Nephron (organoid): ENCODE measurements around the gene ATP9B.

ENCODE experiments used
- H3K27ac Mint-ChIP-seq, 3 experiments: 2 replicates each; pipeline ENCODE4 v1.8.0; 2020; ENCODE audit warnings: mixed read lengths in 3 of 3, mild to moderate bottlenecking in 2 of 3, moderate library complexity in 1 of 3
- H3K27me3 Mint-ChIP-seq: 2 replicates; pipeline ENCODE4 v1.8.0; 2021; ENCODE audit warnings: low read depth, mild to moderate bottlenecking, moderate library complexity, mixed read lengths
- H3K36me3 Mint-ChIP-seq: 2 replicates; pipeline ENCODE4 v1.8.0; 2020; ENCODE audit warnings: low read depth, mixed read lengths
- H3K4me1 Mint-ChIP-seq: 2 replicates; pipeline ENCODE4 v1.8.0; 2020; ENCODE audit warnings: mixed read lengths
- H3K4me3 Mint-ChIP-seq, 3 experiments: 2 replicates each; pipeline ENCODE4 v1.8.0; 2020; ENCODE audit warnings: mild to moderate bottlenecking in 3 of 3, mixed read lengths in 3 of 3, moderate library complexity in 2 of 3
- H3K9me3 Mint-ChIP-seq: 2 replicates; pipeline ENCODE4 v1.8.0; 2020; ENCODE audit warnings: mixed read lengths
- TF ChIP-seq, protein P1 (sequence below), 3 experiments: fragments of 200-600 bp; sonication (generic); IDR thresholded peaks; one replicate each; pipeline ENCODE4 v1.5.0; 2021; ENCODE audit warnings: antibody characterized with exemption in 3 of 3; ENCODE audit not compliant: unreplicated experiment in 3 of 3

ATP9B gene

GRCh38 chr18:79139206-79139605, 70.0 kb downstream of the ATP9B start:
- Mint-ChIP-seq H3K4me3 (no peak overlapping the region), H3K9me3 (no peaks in the 10 kb centered on the region), H3K4me1 (peaks cover 4% of the 10 kb centered on the region), H3K27ac (no peak overlapping the region), H3K27me3 (no peaks in the 10 kb centered on the region), H3K36me3 (peaks cover 46% of the 10 kb centered on the region)
- TF ChIP-seq, protein P1, sequence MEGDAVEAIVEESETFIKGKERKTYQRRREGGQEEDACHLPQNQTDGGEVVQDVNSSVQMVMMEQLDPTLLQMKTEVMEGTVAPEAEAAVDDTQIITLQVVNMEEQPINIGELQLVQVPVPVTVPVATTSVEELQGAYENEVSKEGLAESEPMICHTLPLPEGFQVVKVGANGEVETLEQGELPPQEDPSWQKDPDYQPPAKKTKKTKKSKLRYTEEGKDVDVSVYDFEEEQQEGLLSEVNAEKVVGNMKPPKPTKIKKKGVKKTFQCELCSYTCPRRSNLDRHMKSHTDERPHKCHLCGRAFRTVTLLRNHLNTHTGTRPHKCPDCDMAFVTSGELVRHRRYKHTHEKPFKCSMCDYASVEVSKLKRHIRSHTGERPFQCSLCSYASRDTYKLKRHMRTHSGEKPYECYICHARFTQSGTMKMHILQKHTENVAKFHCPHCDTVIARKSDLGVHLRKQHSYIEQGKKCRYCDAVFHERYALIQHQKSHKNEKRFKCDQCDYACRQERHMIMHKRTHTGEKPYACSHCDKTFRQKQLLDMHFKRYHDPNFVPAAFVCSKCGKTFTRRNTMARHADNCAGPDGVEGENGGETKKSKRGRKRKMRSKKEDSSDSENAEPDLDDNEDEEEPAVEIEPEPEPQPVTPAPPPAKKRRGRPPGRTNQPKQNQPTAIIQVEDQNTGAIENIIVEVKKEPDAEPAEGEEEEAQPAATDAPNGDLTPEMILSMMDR (IDR thresholded peaks at IDR 0.05; ENCODE audit: unreplicated experiment in 3 of 3): no peak

DNA sequence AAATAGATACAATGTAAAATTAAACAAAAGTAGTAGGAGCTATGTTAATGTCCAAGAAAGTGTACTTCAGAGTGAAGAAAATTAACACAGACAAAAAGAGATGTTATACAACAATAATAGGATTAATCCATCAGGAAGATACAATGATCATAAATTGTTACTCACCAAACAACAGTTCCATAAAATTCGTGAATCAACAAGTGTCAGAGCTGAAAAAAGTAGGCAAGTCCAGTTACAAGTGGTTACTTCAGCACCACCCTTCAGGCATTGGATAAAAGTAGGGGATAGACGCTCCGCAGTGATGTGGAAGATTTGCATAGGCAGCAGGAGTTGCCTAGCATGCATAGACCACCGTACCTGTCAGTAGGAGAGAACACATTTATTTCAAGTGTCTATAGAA, 77.8 kb downstream of the ATP9B start:
- TF ChIP-seq, protein P1 (IDR thresholded peaks at IDR 0.05; ENCODE audit: unreplicated experiment in 3 of 3): no peak
- Mint-ChIP-seq H3K4me3 (no peak overlapping the region), H3K27me3 (no peaks in the 10 kb centered on the region), H3K9me3 (peaks cover 2% of the 10 kb centered on the region), H3K36me3 (peaks cover 57% of the 10 kb centered on the region), H3K4me1 (peaks cover 3% of the 10 kb centered on the region), H3K27ac (no peak overlapping the region)

GRCh38 chr18:79151191-79151590, 82.0 kb downstream of the ATP9B start:
- H3K9me3 Mint-ChIP-seq: no peaks in the 10 kb centered on the region
- peaks cover 48% of the 10 kb centered on the region for H3K36me3 Mint-ChIP-seq
- H3K27ac Mint-ChIP-seq: no peak overlapping the region
- H3K4me3 Mint-ChIP-seq: no peak overlapping the region
- H3K4me1 Mint-ChIP-seq: no peaks in the 10 kb centered on the region
- no peaks in the 10 kb centered on the region for H3K27me3 Mint-ChIP-seq
- TF ChIP-seq, protein P1 (IDR thresholded peaks at IDR 0.05; ENCODE audit: unreplicated experiment in 3 of 3): no peak

DNA sequence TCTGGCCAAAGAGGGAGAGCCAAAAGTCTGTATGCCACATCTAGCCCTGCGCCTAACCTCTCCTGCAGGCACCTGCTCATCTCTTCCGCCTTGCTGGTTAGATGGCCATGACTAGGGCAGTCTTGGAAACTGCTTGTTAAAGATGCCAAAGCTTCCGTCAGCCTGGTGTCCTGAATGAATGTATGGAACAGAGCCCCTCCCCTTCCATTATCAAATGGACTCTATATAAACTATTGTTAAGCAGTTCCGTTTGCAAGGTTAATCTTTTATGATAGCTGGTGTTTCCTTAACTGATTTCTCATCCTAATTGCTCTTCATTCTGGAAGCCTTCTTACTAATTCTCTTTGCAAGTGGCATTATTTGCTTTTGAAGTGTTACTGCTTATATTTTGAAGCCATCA, 87.1 kb downstream of the ATP9B start:
- H3K9me3 Mint-ChIP-seq: no peaks in the 10 kb centered on the region
- peaks cover 61% of the 10 kb centered on the region for H3K36me3 Mint-ChIP-seq
- no peaks in the 10 kb centered on the region for H3K27me3 Mint-ChIP-seq
- H3K4me3 Mint-ChIP-seq: no peak overlapping the region
- peak overlapping the region in 1 of 3 experiments; percentile 53 for H3K27ac Mint-ChIP-seq
- TF ChIP-seq, protein P1 (IDR thresholded peaks at IDR 0.05; ENCODE audit: unreplicated experiment in 3 of 3): no peak
- no peaks in the 10 kb centered on the region for H3K4me1 Mint-ChIP-seq

DNA sequence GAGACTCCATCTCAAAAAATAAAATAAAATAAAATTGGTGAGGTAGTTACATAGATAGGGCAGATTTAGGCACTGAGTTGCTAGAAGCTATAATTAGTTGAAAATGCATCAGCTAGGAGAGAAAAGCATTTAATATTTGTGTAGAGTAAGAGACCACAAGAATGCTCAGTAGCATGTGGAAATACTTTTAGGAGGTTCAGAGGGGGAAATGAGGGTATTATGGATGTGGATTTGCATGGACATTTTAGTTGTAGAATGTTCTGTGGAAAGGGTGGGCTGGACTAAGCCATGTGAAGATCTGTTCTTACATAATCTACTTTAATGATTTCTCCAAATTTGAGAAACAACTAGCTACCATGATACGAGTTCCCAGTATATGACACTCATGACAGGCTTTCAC, 95.5 kb downstream of the ATP9B start:
- TF ChIP-seq, protein P1 (IDR thresholded peaks at IDR 0.05; ENCODE audit: unreplicated experiment in 3 of 3): no peak
- Mint-ChIP-seq H3K9me3 (no peaks in the 10 kb centered on the region), H3K36me3 (peaks cover 52% of the 10 kb centered on the region), H3K4me1 (no peaks in the 10 kb centered on the region), H3K27me3 (no peaks in the 10 kb centered on the region), H3K4me3 (no peak overlapping the region), H3K27ac (no peak overlapping the region)

GRCh38 chr18:79166702-79167101, 97.5 kb downstream of the ATP9B start:
- H3K9me3 Mint-ChIP-seq: no peaks in the 10 kb centered on the region

More at GRCh38 chr18:79166702-79167101, 97.5 kb downstream of the ATP9B start:
- no peaks in the 10 kb centered on the region for H3K27me3 Mint-ChIP-seq
- H3K4me1 Mint-ChIP-seq: no peaks in the 10 kb centered on the region
- H3K36me3 Mint-ChIP-seq: peaks cover 44% of the 10 kb centered on the region
- no peak overlapping the region for H3K27ac Mint-ChIP-seq
- TF ChIP-seq, protein P1 (IDR thresholded peaks at IDR 0.05; ENCODE audit: unreplicated experiment in 3 of 3): no peak
- no peak overlapping the region for H3K4me3 Mint-ChIP-seq
